SK-N-SH (cell line): ENCODE results near the gene TUBA3C. TPM values are rescaled to one million over a fixed set of nuclear protein-coding genes. Genes with fewer than 3 reads are reported as not detected.

Source experiments
- CTCF ChIA-PET: fragments of 300-600, 350-600 bp; formaldehyde crosslinking; extraction: SDS; loops from one replicate; lab custom pipeline; 2021; lab: Yijun Ruan, JAX
- POLR2A ChIA-PET: fragments of 350-600 bp; sonication (Branson Sonifier 250); formaldehyde crosslinking; extraction: SDS; loops from one replicate; lab custom pipeline; 2020; ENCODE audit warnings: antibody characterized with exemption, inconsistent platforms; lab: Yijun Ruan, JAX
- DNase-seq: peaks from one replicate; pipeline ENCODE4 v3.0.0; 2012
- H2AFZ ChIP-seq: fragments of 200-600 bp; sonication (generic); 2 replicates; pipeline ENCODE4 v1.8.1; 2016; ENCODE audit warnings: antibody characterized with exemption, mild to moderate bottlenecking, low read depth
- H3F3A ChIP-seq: fragments of 200-600 bp; sonication (generic); replicated peaks from 2 replicates; pipeline ENCODE3; 2016; ENCODE audit warnings: antibody characterized with exemption, mild to moderate bottlenecking; ENCODE audit not compliant: insufficient read depth
- H3K27ac ChIP-seq, 2 experiments: fragments of 200-500 bp in 1 of 2; fragments of 200-600 bp in 1 of 2; sonication (Bioruptor generic) in 1 of 2; sonication (generic), shearing (Covaris generic) in 1 of 2; 2 replicates each; pipeline versions ENCODE4 v1.5.1 to v1.6.1; 2014 to 2016; ENCODE audit warnings: low read depth in 2 of 2, inconsistent platforms in 1 of 2, low read length in 1 of 2, mild to moderate bottlenecking in 1 of 2, mixed read lengths in 1 of 2
- H3K27me3 ChIP-seq: fragments of 200-600 bp; sonication (generic), shearing (Covaris generic); 2 replicates; pipeline ENCODE4 v1.6.1; 2016; ENCODE audit warnings: mixed run types; ENCODE audit not compliant: insufficient read depth
- H3K36me3 ChIP-seq, 2 experiments: fragments of 200-500 bp in 1 of 2; fragments of 200-600 bp in 1 of 2; sonication (Bioruptor generic) in 1 of 2; sonication (generic) in 1 of 2; replicated peaks in 1 of 2; 2 replicates each; pipeline versions ENCODE3 to v1.5.1; 2014 to 2016; ENCODE audit warnings: low read length in 1 of 2, mild to moderate bottlenecking in 1 of 2; ENCODE audit not compliant: insufficient read depth in 2 of 2, control insufficient read depth in 1 of 2
- H3K4me1 ChIP-seq, 2 experiments: fragments of 200-500 bp in 1 of 2; fragments of 200-600 bp in 1 of 2; sonication (Bioruptor generic) in 1 of 2; sonication (generic), shearing (Covaris generic) in 1 of 2; 2 replicates each; pipeline versions ENCODE4 v1.5.1 to v1.6.1; 2014 to 2016; ENCODE audit warnings: low read depth in 1 of 2, low read length in 1 of 2, mixed run types in 1 of 2; ENCODE audit not compliant: insufficient read depth in 2 of 2, control insufficient read depth in 1 of 2
- H3K4me2 ChIP-seq: fragments of 200-600 bp; sonication (generic), shearing (Covaris generic); 2 replicates; pipeline ENCODE4 v1.6.1; 2017; ENCODE audit warnings: mixed run types
- H3K4me3 ChIP-seq, 2 experiments: fragments of 200-500 bp in 1 of 2; fragments of 200-600 bp in 1 of 2; sonication (Bioruptor generic) in 1 of 2; sonication (generic), shearing (Covaris generic) in 1 of 2; 2 replicates each; pipeline versions ENCODE4 v1.5.1 to v1.8.1; 2014 to 2016; ENCODE audit warnings: low read depth in 2 of 2, inconsistent platforms in 1 of 2, low read length in 1 of 2, mild to moderate bottlenecking in 1 of 2, mixed read lengths in 1 of 2, moderate library complexity in 1 of 2
- H3K79me2 ChIP-seq: fragments of 200-600 bp; sonication (generic); 2 replicates; pipeline ENCODE4 v1.8.1; 2017; ENCODE audit warnings: mild to moderate bottlenecking; ENCODE audit not compliant: insufficient read depth
- H3K9ac ChIP-seq: fragments of 200-600 bp; sonication (generic); 2 replicates; pipeline ENCODE4 v1.6.1; 2017; ENCODE audit warnings: mixed run types
- H3K9me2 ChIP-seq: fragments of 200-600 bp; sonication (generic); 2 replicates; pipeline ENCODE4 v1.6.1; 2017; ENCODE audit warnings: mixed run types
- H3K9me3 ChIP-seq: fragments of 200-600 bp; sonication (generic); 2 replicates; pipeline ENCODE4 v1.6.1; 2017; ENCODE audit warnings: mixed run types, mild to moderate bottlenecking, moderate library complexity
- H4K20me1 ChIP-seq: fragments of 200-600 bp; sonication (generic); 2 replicates; pipeline ENCODE4 v1.6.1; 2017; ENCODE audit warnings: mild to moderate bottlenecking, mixed run types; ENCODE audit not compliant: insufficient read depth
- CHD2 ChIP-seq: fragments of 150-350 bp; IDR thresholded peaks from 2 replicates; pipeline ENCODE4 v1.6.1; 2018; ENCODE audit warnings: low read length; ENCODE audit not compliant: partially characterized antibody
- CTCF ChIP-seq: fragments of 200-600 bp; sonication (generic); IDR thresholded peaks from 2 replicates; pipeline ENCODE4 v1.6.1; 2017; ENCODE audit warnings: antibody characterized with exemption, mild to moderate bottlenecking, moderate library complexity
- FOSL2 ChIP-seq: IDR thresholded peaks from 2 replicates; pipeline ENCODE4 v1.4.0; 2012; ENCODE audit warnings: low read depth, mild to moderate bottlenecking, moderate library complexity, borderline replicate concordance
- FOXJ3 ChIP-seq: sonication (generic); formaldehyde crosslinking; IDR thresholded peaks from 2 replicates; pipeline ENCODE4 v1.5.1; 2020; ENCODE audit warnings: mild to moderate bottlenecking, missing genetic modification reagents
- FOXM1 ChIP-seq: IDR thresholded peaks from 2 replicates; pipeline ENCODE4 v1.4.0; 2012; ENCODE audit warnings: low read depth, mild to moderate bottlenecking
- GABPA ChIP-seq: IDR thresholded peaks from 2 replicates; pipeline ENCODE4 v1.4.0; 2012; ENCODE audit warnings: low read depth, mild to moderate bottlenecking
- GATA2 ChIP-seq: sonication (generic); formaldehyde crosslinking; IDR thresholded peaks from 2 replicates; pipeline ENCODE4 v1.5.0; 2020; ENCODE audit warnings: mild to moderate bottlenecking, missing genetic modification reagents
- MXI1 ChIP-seq: IDR thresholded peaks from 2 replicates; pipeline ENCODE4 v1.6.1; 2012; ENCODE audit warnings: mild to moderate bottlenecking, low read depth, low read length, improper control_type of control experiment
- NFIC ChIP-seq: IDR thresholded peaks from 2 replicates; pipeline ENCODE4 v1.4.0; 2012; ENCODE audit warnings: borderline replicate concordance
- POLR2AphosphoS5 ChIP-seq: IDR thresholded peaks from 2 replicates; pipeline ENCODE4 v1.6.1; 2012; ENCODE audit warnings: low read depth, low read length
- RAD21 ChIP-seq: IDR thresholded peaks from 2 replicates; pipeline ENCODE4 v1.6.1; 2012; ENCODE audit warnings: mild to moderate bottlenecking, low read length
- RXRA ChIP-seq: IDR thresholded peaks from 2 replicates; pipeline ENCODE4 v1.4.0; 2012; ENCODE audit warnings: low read depth, mild to moderate bottlenecking, borderline replicate concordance
- SIN3A ChIP-seq: IDR thresholded peaks from 2 replicates; pipeline ENCODE4 v1.6.1; 2012; ENCODE audit warnings: low read depth, mild to moderate bottlenecking, low read length, moderate library complexity, borderline replicate concordance
- TCF12 ChIP-seq: IDR thresholded peaks from 2 replicates; pipeline ENCODE4 v1.4.0; 2012
- USF1 ChIP-seq: IDR thresholded peaks from 2 replicates; pipeline ENCODE4 v1.4.0; 2012; ENCODE audit warnings: low read depth, borderline replicate concordance
- WGBS: methylation state at CpG from one replicate; pipeline ENCODE4 v1.1.6; 2017; ENCODE audit warnings: low lambda C conversion rate; 5-methylcytosine and 5-hydroxymethylcytosine counted together
- polyA plus RNA-seq, 3 experiments: library from polyadenylated mRNA; depleted of rRNA; stranded (reverse); fragments of >200 nt; gene quantifications; 2 replicates each; pipeline ENCODE4 v1.2.3, GENCODE V29; 2012
- TF ChIP-seq, protein P1 (sequence below): IDR thresholded peaks from 2 replicates; pipeline ENCODE4; 2012

Gene TUBA3C
- polyA plus RNA-seq, 1 of the 3 experiments (the other 2 are of a cell fraction) = 0.05 TPM

GRCh38 chr13:19181021-19181620 lies 503 bp downstream of the TUBA3C start:
- Histone ChIP-seq H3K27ac (no peak overlapping the region), H3F3A (no peaks in the 10 kb centered on the region), H3K4me1 (no peaks in the 10 kb centered on the region), H3K27me3 (peaks cover 7% of the 10 kb centered on the region; the same call in 1 of the 2 replicates), H3K9ac (no peak overlapping the region), H2AFZ (no peak overlapping the region), H3K4me3 (no peak overlapping the region), H3K9me2 (no peaks in the 10 kb centered on the region), H4K20me1 (no peaks in the 10 kb centered on the region), H3K4me2 (no peak overlapping the region), H3K36me3 (no peaks in the 10 kb centered on the region), H3K9me3 (no peaks in the 10 kb centered on the region), H3K79me2 (no peaks in the 10 kb centered on the region)
- DNase-seq = no peak
- ChIA-PET POLR2A (no interaction called here), CTCF (no interaction called here)
- WGBS = 12% methylated on average over 18 of the region's 24 CpGs
- TF ChIP-seq, protein P1, sequence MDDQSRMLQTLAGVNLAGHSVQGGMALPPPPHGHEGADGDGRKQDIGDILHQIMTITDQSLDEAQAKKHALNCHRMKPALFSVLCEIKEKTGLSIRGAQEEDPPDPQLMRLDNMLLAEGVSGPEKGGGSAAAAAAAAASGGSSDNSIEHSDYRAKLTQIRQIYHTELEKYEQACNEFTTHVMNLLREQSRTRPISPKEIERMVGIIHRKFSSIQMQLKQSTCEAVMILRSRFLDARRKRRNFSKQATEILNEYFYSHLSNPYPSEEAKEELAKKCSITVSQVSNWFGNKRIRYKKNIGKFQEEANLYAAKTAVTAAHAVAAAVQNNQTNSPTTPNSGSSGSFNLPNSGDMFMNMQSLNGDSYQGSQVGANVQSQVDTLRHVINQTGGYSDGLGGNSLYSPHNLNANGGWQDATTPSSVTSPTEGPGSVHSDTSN = no peak
- no peak for TF ChIP-seq FOSL2
- no peak for TF ChIP-seq CHD2
- no peak for TF ChIP-seq FOXM1
- TF ChIP-seq SIN3A = no peak
- TF ChIP-seq GABPA = no peak
- no peak for TF ChIP-seq USF1
- TF ChIP-seq RXRA = no peak
- no peak for TF ChIP-seq GATA2 (CRISPR knock-in tag)
- no peak for TF ChIP-seq CTCF
- TF ChIP-seq NFIC = no peak
- TF ChIP-seq FOXJ3 = no peak
- no peak for TF ChIP-seq TCF12
- no peak for TF ChIP-seq MXI1
- TF ChIP-seq POLR2AphosphoS5 = no peak

- H3K9me2 ChIP-seq = no peaks in the 10 kb centered on the region
- no peak for DNase-seq
- no peaks in the 10 kb centered on the region for H3K9me3 ChIP-seq
- TF ChIP-seq TCF12 (no peak), CHD2 (no peak), RXRA (no peak), RAD21 (no peak), POLR2AphosphoS5 (no peak), CTCF (no peak)
- TF ChIP-seq, all 33 proteins: peak for 0
- no peak overlapping the region for H3K9ac ChIP-seq
- no peaks in the 10 kb centered on the region for H3K4me1 ChIP-seq
- no peak overlapping the region for H3K4me2 ChIP-seq
- no peak overlapping the region for H3K27ac ChIP-seq
- H2AFZ ChIP-seq = no peak overlapping the region
- H3K27me3 ChIP-seq = peaks cover 7% of the 10 kb centered on the region; the same call in 1 of the 2 replicates
- no peaks in the 10 kb centered on the region for H3F3A ChIP-seq
- H4K20me1 ChIP-seq = no peaks in the 10 kb centered on the region
- H3K79me2 ChIP-seq = no peaks in the 10 kb centered on the region
- no peaks in the 10 kb centered on the region for H3K36me3 ChIP-seq
- POLR2A ChIA-PET = no interaction called here
- WGBS = 3% methylated on average over 7 of the region's 7 CpGs
- CTCF ChIA-PET = no interaction called here
- no peak overlapping the region for H3K4me3 ChIP-seq
Observed at GRCh38 chr13:19179916-19180315, 1.7 kb downstream of the TUBA3C start.
